GM21825 (cell line): ENCODE results near the gene LTA4H.

Experiments used
- ATAC-seq: cut with Tn5 transposase; IDR thresholded peaks from one replicate; pipeline ENCODE4 v1.9.1; 2021; ENCODE audit warnings: mild to moderate bottlenecking, moderate library complexity; ENCODE audit not compliant: unreplicated experiment

LTA4H gene

DNA sequence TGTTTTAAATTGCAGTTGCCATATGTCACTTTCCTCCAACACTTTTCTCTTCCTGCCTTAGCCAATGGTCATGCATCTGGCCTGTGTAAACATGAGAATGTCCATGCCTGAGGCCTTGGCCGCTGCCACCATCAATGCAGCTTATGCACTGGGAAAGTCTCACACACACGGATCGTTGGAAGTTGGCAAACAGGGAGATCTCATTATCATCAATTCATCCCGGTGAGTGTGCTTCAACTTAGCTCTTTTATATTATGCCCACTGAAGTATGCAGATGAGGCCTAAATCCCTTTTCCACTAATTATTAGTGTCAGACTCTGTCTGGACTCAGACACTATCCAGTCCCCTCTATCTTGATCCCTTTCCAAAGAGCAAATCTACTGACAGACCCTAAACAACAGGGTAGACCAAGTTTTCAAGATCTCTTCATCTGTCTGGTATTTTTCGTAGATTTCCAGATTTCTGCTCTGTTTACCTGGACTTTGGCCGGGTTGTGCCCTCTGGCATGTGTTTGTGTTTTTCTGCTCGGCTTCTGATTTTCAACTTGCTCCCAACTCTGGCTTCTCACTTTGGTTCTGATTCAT lies 69.0 kb downstream of the LTA4H start:
- ATAC-seq, result no peak

GRCh38 chr12:95963096-95963495 lies 72.3 kb downstream of the LTA4H start:
- no peak for ATAC-seq

- ATAC-seq, result no peak
These were observed 73.2 kb downstream of the LTA4H start for GRCh38 chr12:95962222-95962621.

DNA sequence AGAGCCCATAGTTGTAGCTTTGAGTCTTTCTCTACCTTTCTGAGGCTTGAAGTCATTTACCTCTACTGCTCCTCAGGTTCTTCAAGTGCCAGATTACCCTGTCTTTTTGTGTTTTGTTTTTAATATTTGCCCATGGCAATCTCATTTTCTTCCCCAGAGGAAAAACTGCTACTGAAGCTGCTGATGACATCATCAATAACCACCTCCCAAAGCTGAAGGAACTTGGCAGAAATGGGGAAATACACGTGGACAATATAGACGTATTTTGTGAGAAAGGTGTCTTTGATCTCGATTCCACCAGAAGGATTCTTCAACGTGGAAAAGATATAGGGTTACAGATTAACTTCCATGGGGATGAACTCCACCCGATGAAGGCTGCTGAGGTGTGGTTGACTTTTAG lies 75.1 kb downstream of the LTA4H start:
- ATAC-seq, result no peak

- no peak for ATAC-seq
These were observed 76.3 kb downstream of the LTA4H start for GRCh38 chr12:95959107-95959506.

- no peak for ATAC-seq
These were observed 78.7 kb downstream of the LTA4H start for GRCh38 chr12:95956557-95957145.

DNA sequence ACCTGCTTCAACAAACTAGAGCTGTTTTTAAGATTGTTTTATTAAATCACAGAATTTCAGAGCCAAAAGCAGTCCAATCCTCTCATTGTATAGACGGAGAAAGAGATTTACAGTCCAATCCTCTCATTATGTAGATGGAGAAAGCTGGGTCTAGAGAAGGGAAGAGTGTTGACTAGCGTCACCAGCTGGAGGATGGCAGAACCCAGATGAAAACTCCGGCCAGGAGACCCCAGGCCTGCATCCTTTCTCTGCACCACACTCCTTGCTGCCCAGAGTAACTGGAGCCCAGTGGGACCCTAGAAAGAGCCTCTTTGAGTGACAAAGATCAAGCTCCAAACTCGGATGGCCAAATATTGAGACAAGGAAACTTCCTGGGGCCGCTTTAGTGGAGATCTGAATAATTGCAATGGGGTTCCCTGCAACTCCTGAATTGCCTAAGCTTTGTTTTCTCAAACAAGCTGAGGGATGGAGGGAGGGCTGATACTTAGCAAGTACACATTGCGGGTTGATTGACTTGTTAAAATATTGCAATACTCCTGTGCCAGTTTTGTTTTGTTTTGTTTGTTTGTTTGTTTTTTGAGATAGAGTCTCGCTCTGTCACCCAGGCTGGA lies 79.7 kb downstream of the LTA4H start:
- ATAC-seq, result no peak

- ATAC-seq, result no peak
These were observed 82.4 kb downstream of the LTA4H start for GRCh38 chr12:95953000-95953399.

DNA sequence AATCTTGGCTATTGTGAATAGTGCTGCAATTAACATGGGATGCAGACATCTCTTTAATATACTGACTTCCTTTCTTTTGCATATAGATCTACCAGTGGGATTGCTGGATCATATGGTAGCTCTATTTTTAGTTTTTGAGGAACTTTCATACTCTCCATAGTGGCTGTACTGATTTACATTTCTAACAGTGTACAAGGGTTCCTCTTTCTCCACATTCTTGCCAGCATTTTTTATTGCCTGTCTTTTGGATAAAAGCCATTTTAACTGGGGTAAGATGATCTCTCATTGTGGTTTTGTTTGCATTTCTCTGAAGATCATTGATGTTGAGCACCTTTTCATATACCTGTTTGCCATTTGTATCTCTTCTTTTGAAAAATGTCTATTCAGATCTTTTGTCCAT lies 83.9 kb downstream of the LTA4H start:
- ATAC-seq, result no peak
